ENCODE measurements around the gene ADGRG6.

The ADGRG6 gene

DNA sequence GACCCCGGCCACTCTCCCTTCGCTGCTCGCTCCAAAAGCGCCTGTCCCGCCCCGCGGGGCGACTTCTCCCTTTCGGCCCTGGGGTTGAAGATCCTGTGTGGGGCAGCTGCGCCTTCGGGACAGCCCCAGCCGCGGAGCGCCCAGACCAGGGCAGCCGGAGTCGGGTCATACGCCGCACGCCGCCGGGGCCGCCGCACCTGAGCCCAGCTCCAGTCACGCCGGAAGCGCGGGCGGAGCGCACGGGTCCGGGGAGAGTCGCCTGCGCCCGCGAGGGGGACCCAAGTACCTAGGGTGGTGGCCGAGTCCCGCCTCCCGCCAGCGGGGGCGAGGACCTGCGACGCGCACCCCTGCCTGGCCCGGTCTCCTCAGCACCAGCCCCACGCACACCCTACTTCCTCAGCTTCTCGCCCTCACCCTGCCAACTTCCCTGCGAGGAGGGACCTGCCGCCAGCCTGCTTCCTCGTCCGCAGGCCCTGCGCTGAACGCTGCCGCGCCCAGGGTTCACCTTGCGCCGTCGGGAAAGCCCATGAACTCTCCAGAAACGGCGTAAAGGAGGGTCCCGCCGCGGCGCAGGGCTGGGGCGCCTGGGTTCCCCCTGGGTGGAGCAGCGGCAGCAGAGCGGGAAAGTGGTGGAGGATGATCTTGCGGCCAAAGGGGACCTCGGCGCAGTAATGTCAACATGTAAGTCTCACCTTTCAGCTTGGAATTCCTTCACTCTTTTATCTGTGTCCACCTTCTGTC, at the start of gene ADGRG6:
TSS of gene ADGRG6 (plus strand) at position 357 of the 741 bp plus-strand sequence. CDS start at position 680, 323 bp downstream.
- peak; percentile 45 for DNase-seq (ENCODE audit: low read depth)
- TF ChIP-seq, protein P1, sequence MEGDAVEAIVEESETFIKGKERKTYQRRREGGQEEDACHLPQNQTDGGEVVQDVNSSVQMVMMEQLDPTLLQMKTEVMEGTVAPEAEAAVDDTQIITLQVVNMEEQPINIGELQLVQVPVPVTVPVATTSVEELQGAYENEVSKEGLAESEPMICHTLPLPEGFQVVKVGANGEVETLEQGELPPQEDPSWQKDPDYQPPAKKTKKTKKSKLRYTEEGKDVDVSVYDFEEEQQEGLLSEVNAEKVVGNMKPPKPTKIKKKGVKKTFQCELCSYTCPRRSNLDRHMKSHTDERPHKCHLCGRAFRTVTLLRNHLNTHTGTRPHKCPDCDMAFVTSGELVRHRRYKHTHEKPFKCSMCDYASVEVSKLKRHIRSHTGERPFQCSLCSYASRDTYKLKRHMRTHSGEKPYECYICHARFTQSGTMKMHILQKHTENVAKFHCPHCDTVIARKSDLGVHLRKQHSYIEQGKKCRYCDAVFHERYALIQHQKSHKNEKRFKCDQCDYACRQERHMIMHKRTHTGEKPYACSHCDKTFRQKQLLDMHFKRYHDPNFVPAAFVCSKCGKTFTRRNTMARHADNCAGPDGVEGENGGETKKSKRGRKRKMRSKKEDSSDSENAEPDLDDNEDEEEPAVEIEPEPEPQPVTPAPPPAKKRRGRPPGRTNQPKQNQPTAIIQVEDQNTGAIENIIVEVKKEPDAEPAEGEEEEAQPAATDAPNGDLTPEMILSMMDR (conservative IDR thresholded peaks at IDR 0.05; ENCODE audit: low read length) = 0 out of 2 replicates have a peak, but pooled peaks have one; percentile 7
- peak within 1 kb of the TSS; percentile 70 for H3K4me3 ChIP-seq (ENCODE audit: low read length)

DNA sequence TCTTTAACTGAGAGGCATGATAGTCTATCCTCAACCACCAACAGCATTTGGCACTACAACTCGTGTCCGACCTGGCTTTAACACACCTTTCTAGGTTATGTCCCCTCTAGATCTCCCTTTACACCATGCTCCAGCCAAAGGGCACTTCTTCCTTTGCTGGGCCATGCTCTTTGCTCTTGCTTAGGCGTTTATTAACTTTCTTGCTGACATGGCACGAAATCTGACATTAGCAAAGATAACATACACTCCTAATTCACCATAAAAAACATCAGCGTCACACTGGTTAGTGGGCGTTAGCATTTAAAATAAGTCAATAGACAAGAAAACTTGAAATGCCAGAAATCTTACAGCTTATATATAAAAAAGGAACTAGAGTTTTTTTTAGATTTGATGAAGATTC, 47.3 kb upstream of the ADGRG6 start:
- H3K4me3 ChIP-seq (ENCODE audit: low read length) = no peak overlapping the region
- DNase-seq (ENCODE audit: low read depth) = no peak
- TF ChIP-seq, protein P1 (conservative IDR thresholded peaks at IDR 0.05; ENCODE audit: low read length) = no peak

DNA sequence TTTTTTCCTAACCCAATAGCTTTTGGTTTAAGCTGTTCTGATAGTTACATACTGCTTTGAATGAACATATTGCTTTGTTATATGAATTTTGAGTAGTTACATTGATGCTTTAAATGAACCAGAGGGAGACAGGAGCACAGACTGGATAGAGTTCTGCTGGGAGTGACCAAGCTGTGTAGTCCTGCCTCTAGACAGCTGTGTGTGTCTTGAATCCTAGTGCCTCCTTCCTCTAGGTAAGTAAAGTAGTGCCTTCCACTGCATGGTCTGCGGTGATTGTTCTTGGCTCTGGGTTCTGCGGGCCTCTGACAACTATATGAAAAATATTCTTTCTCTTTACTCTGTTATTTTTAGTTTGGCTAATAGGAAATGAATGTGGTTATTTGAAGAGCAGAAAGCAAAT, 46.0 kb upstream of the ADGRG6 start:
- DNase-seq (ENCODE audit: low read depth) = no peak
- H3K4me3 ChIP-seq (ENCODE audit: low read length) = no peak overlapping the region
- TF ChIP-seq, protein P1 (conservative IDR thresholded peaks at IDR 0.05; ENCODE audit: low read length) = no peak

DNA sequence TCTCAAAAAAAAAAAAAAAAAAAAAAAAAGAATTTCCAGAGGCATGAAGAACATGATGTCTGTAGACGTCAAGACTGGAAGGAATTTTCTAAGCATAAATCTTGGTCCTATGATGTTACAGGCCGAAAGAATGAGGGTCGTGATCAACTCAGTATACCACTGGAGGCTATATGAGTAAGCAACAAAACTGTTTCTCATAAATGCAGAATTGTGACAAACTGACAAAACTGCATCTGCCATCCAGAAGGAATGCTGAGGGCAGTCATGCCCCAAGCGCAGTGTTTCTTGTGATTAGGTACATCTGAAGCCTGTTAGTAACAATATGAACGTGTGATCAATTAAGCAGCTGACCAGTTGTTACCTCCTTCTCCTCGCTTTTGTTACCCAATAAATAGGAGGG, 43.5 kb upstream of the ADGRG6 start:
- TF ChIP-seq, protein P1 (conservative IDR thresholded peaks at IDR 0.05; ENCODE audit: low read length) = no peak
- DNase-seq (ENCODE audit: low read depth) = no peak
- H3K4me3 ChIP-seq (ENCODE audit: low read length) = no peak overlapping the region

DNA sequence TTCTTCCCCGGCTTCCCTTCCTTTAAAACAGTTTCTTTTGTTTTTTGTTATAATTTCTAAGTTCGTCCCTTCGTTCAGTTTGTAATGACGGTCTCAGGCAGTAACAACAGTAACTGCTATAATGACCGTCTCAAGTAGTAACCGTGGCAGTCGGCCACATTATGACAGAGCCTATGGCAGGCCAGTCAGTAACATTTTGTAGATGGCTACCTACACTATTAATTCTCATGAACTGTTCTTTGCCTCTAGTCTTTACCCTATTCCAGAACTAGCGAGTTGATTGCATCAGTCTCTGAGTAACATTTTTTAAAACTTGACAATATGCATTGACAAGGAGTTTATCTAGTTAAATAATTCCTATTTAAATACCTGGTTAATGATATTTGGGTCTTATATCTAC, 43.0 kb upstream of the ADGRG6 start:
- DNase-seq (ENCODE audit: low read depth) = no peak
- no peak overlapping the region for H3K4me3 ChIP-seq (ENCODE audit: low read length)
- TF ChIP-seq, protein P1 (conservative IDR thresholded peaks at IDR 0.05; ENCODE audit: low read length) = no peak

DNA sequence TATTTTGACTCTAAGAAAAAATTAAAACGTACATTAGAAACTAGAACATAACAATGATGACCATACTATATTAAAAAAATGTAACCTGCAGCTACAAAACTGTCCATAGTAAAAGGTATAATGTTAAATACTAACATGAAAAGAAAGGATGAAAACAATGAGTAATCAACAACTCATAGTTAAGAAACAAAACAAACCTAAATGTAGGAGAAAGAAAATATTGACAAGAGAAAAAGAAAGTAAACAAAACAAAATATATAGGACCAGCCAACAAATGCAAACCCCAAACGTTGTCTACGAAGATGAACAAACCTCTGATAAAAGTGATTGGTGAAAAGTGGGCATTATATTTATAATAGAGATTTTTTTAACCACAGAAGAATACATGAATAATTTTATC, 41.1 kb upstream of the ADGRG6 start:
- H3K4me3 ChIP-seq (ENCODE audit: low read length) = no peak overlapping the region
- DNase-seq (ENCODE audit: low read depth) = no peak
- TF ChIP-seq, protein P1 (conservative IDR thresholded peaks at IDR 0.05; ENCODE audit: low read length) = no peak

DNA sequence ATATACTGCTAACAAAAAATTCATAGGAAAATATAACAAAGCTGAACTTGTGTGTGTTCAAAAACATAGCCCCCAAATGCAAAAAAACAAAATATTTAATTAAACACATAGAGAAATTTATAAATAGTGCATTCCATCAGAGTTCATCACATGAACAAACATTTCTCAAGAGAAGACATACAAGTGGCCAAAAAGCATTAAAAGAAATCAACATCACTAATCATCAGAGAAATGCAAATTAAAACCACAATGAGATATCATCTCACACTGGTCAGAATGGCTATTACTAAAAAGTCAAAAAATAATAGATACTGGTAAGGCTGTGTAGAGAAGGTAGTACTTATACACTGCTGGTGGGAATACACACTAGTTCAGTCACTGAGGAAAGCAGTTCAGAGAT, 39.6 kb upstream of the ADGRG6 start:
- TF ChIP-seq, protein P1 (conservative IDR thresholded peaks at IDR 0.05; ENCODE audit: low read length) = no peak
- H3K4me3 ChIP-seq (ENCODE audit: low read length) = no peak overlapping the region
- no peak for DNase-seq (ENCODE audit: low read depth)

All from AG10803 (cell line).